ENCODE measurements around the gene TPP1.
A peak's percentile ranks its signal among the peaks of the same experiment; 100 is the strongest.

Gene TPP1

GRCh38 chr11:6610591-6610990 is 8.6 kb downstream of the TPP1 start:
- no peak for DNase-seq

- no peak for DNase-seq
These were observed 9.7 kb downstream of the TPP1 start for GRCh38 chr11:6609502-6610015.

GRCh38 chr11:6608726-6609501 is 10.3 kb downstream of the TPP1 start:
- DNase-seq = no peak

GRCh38 chr11:6608011-6608410 is 11.2 kb downstream of the TPP1 start:
- no peak for DNase-seq

- no peak for DNase-seq
These were observed 11.9 kb downstream of the TPP1 start for GRCh38 chr11:6607190-6607795.

- peak; percentile 63 for DNase-seq
These were observed 12.6 kb downstream of the TPP1 start for GRCh38 chr11:6606471-6607189.

- DNase-seq = no peak
These were observed 14.4 kb downstream of the TPP1 start for GRCh38 chr11:6604790-6605189.

- peak; percentile 53 for DNase-seq
These were observed 15.1 kb downstream of the TPP1 start for GRCh38 chr11:6604081-6604626.

GRCh38 chr11:6603287-6604080 is 15.7 kb downstream of the TPP1 start, which contains the start of the genes ILK and RRP8:
Gene ILK (plus strand): TSS chr11:6603774. CDS start chr11:6604272, 498 bp downstream.
Gene RRP8 (minus strand): TSS chr11:6603616. CDS start chr11:6603502, 114 bp downstream.
- peak; percentile 86 for DNase-seq

- no peak for DNase-seq
These were observed 16.9 kb downstream of the TPP1 start for GRCh38 chr11:6602096-6602940.

GRCh38 chr11:6601041-6601461 is 18.2 kb downstream of the TPP1 start:
- no peak for DNase-seq

GRCh38 chr11:6599881-6600390 is 19.3 kb downstream of the TPP1 start:
- DNase-seq = no peak

GRCh38 chr11:6599449-6599848 is 19.8 kb downstream of the TPP1 start:
- no peak for DNase-seq

GRCh38 chr11:6598555-6598954 is 20.7 kb downstream of the TPP1 start:
- DNase-seq = no peak

GRCh38 chr11:6596239-6596877 is 22.9 kb downstream of the TPP1 start:
- no peak for DNase-seq

- DNase-seq = no peak
These were observed 25.0 kb downstream of the TPP1 start for GRCh38 chr11:6594142-6594768.

- no peak for DNase-seq
These were observed 31.2 kb downstream of the TPP1 start for GRCh38 chr11:6588018-6588417.

GRCh38 chr11:6587360-6587953 is 31.8 kb downstream of the TPP1 start:
- no peak for DNase-seq
